IMR-90 (cell line): Measurements from ENCODE around the gene SOCS2. TPM values are rescaled to one million over a fixed set of nuclear protein-coding genes. Genes with fewer than 3 reads are reported as not detected.

ENCODE experiments used
- ATAC-seq: fragments of 200-7000 bp; cut with Tn5 transposase; 2 replicates; pipeline ENCODE4 v1.9.1; 2020; ENCODE audit warnings: low read depth, mild to moderate bottlenecking, moderate library complexity
- BruUV-seq: library from RNA; stranded (reverse); fragments of 400-500 nt; replicated peaks from 2 replicates; lab custom pipeline; 2021; lab: Mats Ljungman, UMichigan
- CTCF ChIA-PET: fragments of 300-600 bp; formaldehyde crosslinking; extraction: SDS; loops from one replicate; lab custom pipeline; 2021; ENCODE audit warnings: antibody characterized with exemption; lab: Yijun Ruan, JAX
- POLR2A ChIA-PET: fragments of 300-600 bp; sonication (Branson Sonifier 250); formaldehyde crosslinking; loops from one replicate; lab custom pipeline; 2022; ENCODE audit warnings: antibody characterized with exemption; ENCODE audit not compliant: unreplicated experiment; lab: Charles Lee
- DNase-seq: peaks from one replicate; pipeline ENCODE4 v3.0.0; 2013
- H2AFZ ChIP-seq: replicated peaks from 2 replicates; pipeline ENCODE3; 2013; ENCODE audit warnings: low read length, mild to moderate bottlenecking; ENCODE audit not compliant: poor library complexity
- H2AK5ac ChIP-seq: 2 replicates; pipeline ENCODE4 v1.6.1; 2013; ENCODE audit warnings: low read depth, low read length, inconsistent platforms
- H2AK9ac ChIP-seq: replicated peaks from 2 replicates; pipeline ENCODE3; 2013; ENCODE audit warnings: mild to moderate bottlenecking, low read depth, low read length, moderate library complexity; ENCODE audit not compliant: poor library complexity
- H2BK120ac ChIP-seq: 2 replicates; pipeline ENCODE4 v1.6.1; 2013; ENCODE audit warnings: low read depth, low read length, inconsistent platforms
- H2BK15ac ChIP-seq: 3 replicates; pipeline ENCODE4 v1.6.1; 2013; ENCODE audit warnings: low read depth, low read length, inconsistent platforms
- H2BK20ac ChIP-seq: 2 replicates; pipeline ENCODE4 v1.6.1; 2013; ENCODE audit warnings: low read depth, mild to moderate bottlenecking, inconsistent platforms, low read length, moderate library complexity
- H2BK5ac ChIP-seq: 2 replicates; pipeline ENCODE4 v1.6.1; 2013; ENCODE audit warnings: mild to moderate bottlenecking, low read depth, low read length, inconsistent platforms; ENCODE audit not compliant: poor library complexity, severe bottlenecking
- H3K14ac ChIP-seq: replicated peaks from 2 replicates; pipeline ENCODE4 v1.6.1; 2013; ENCODE audit warnings: low read depth, low read length, inconsistent platforms
- H3K18ac ChIP-seq: 2 replicates; pipeline ENCODE4 v1.6.1; 2013; ENCODE audit warnings: low read depth, low read length, control low read depth
- H3K23ac ChIP-seq: 2 replicates; pipeline ENCODE4 v1.6.1; 2013; ENCODE audit warnings: low read depth, low read length, inconsistent platforms
- H3K27ac ChIP-seq: 2 replicates; pipeline ENCODE4 v1.5.1; 2013; ENCODE audit warnings: mild to moderate bottlenecking, control low read depth, low read length; ENCODE audit not compliant: insufficient read depth
- H3K27me3 ChIP-seq: 2 replicates; pipeline ENCODE4 v1.6.1; 2013; ENCODE audit warnings: low read length; ENCODE audit not compliant: control insufficient read depth, insufficient read depth
- H3K36me3 ChIP-seq: 2 replicates; pipeline ENCODE4 v1.6.1; 2013; ENCODE audit warnings: low read length, mixed read lengths; ENCODE audit not compliant: control insufficient read depth, insufficient read depth
- H3K4ac ChIP-seq: 2 replicates; pipeline ENCODE4 v1.6.1; 2013; ENCODE audit warnings: low read depth, low read length, inconsistent platforms
- H3K4me1 ChIP-seq: 2 replicates; pipeline ENCODE4 v1.6.1; 2013; ENCODE audit warnings: low read length, mixed read lengths; ENCODE audit not compliant: control insufficient read depth, insufficient read depth
- H3K4me2 ChIP-seq: 2 replicates; pipeline ENCODE4 v1.6.1; 2013; ENCODE audit warnings: low read depth, mild to moderate bottlenecking, control low read depth, low read length, moderate library complexity
- H3K4me3 ChIP-seq: 2 replicates; pipeline ENCODE4 v1.5.1; 2013; ENCODE audit warnings: low read depth, mild to moderate bottlenecking, control low read depth, low read length, moderate library complexity; ENCODE audit not compliant: insufficient read depth
- H3K56ac ChIP-seq: 2 replicates; pipeline ENCODE4 v1.6.1; 2013; ENCODE audit warnings: low read length, inconsistent platforms; ENCODE audit not compliant: insufficient read depth; ENCODE audit errors: extremely low read depth
- H3K79me1 ChIP-seq, 2 experiments: 2 replicates each; pipeline ENCODE4 v1.6.1; 2013; ENCODE audit warnings: low read length in 2 of 2, inconsistent platforms in 1 of 2, low read depth in 1 of 2
- H3K9ac ChIP-seq: 2 replicates; pipeline ENCODE4 v1.6.1; 2013; ENCODE audit warnings: low read depth, low read length, control low read depth
- H3K9me1 ChIP-seq: 2 replicates; pipeline ENCODE4 v1.6.1; 2013; ENCODE audit warnings: low read length, inconsistent platforms; ENCODE audit not compliant: insufficient read depth
- H3K9me3 ChIP-seq: 2 replicates; pipeline ENCODE4 v1.6.1; 2013; ENCODE audit warnings: low read length; ENCODE audit not compliant: control insufficient read depth, insufficient read depth
- H4K20me1 ChIP-seq: 2 replicates; pipeline ENCODE4 v1.6.1; 2013; ENCODE audit warnings: low read length, inconsistent platforms; ENCODE audit not compliant: insufficient read depth
- H4K5ac ChIP-seq: 2 replicates; pipeline ENCODE4 v1.6.1; 2013; ENCODE audit warnings: mild to moderate bottlenecking, low read depth, low read length, control low read depth
- H4K8ac ChIP-seq, 2 experiments: 2 replicates each; pipeline ENCODE4 v1.6.1; 2013; ENCODE audit warnings: low read depth in 2 of 2, low read length in 2 of 2, control low read depth in 1 of 2, inconsistent platforms in 1 of 2
- H4K91ac ChIP-seq: 2 replicates; pipeline ENCODE4 v1.6.1; 2013; ENCODE audit warnings: low read depth, low read length, inconsistent platforms; ENCODE audit not compliant: insufficient read depth
- BHLHE40 ChIP-seq: fragments of 150-350 bp; IDR thresholded peaks from 2 replicates; pipeline ENCODE4 v1.6.1; 2016; ENCODE audit warnings: mild to moderate bottlenecking, low read depth, low read length
- CEBPB ChIP-seq: IDR thresholded peaks from 2 replicates; pipeline ENCODE4 v1.6.1; 2012; ENCODE audit warnings: low read depth, low read length, improper control_type of control experiment
- CHD1 ChIP-seq: IDR thresholded peaks from 2 replicates; pipeline ENCODE4 v1.6.1; 2012; ENCODE audit warnings: low read depth, low read length, improper control_type of control experiment
- ELK1 ChIP-seq: fragments of 150-350 bp; IDR thresholded peaks from 2 replicates; pipeline ENCODE4 v1.6.1; 2016; ENCODE audit warnings: low read depth, mild to moderate bottlenecking, low read length, moderate library complexity, borderline replicate concordance
- FOS ChIP-seq: fragments of 150-350 bp; IDR thresholded peaks from 2 replicates; pipeline ENCODE4 v1.6.1; 2016; ENCODE audit warnings: low read depth, low read length
- MAFK ChIP-seq: IDR thresholded peaks from 2 replicates; pipeline ENCODE4 v1.6.1; 2012; ENCODE audit warnings: low read depth, low read length, improper control_type of control experiment
- MAZ ChIP-seq: IDR thresholded peaks from 2 replicates; pipeline ENCODE4 v1.6.1; 2012; ENCODE audit warnings: low read depth, mild to moderate bottlenecking, low read length, improper control_type of control experiment, moderate library complexity, borderline replicate concordance
- MXI1 ChIP-seq: IDR thresholded peaks from 2 replicates; pipeline ENCODE4 v1.6.1; 2012; ENCODE audit warnings: low read depth, mild to moderate bottlenecking, low read length, moderate library complexity, borderline replicate concordance
- NFE2L2 ChIP-seq: fragments of 150-350 bp; IDR thresholded peaks from 2 replicates; pipeline ENCODE4 v1.6.1; 2016; ENCODE audit warnings: low read depth, mild to moderate bottlenecking, low read length
- RAD21 ChIP-seq: IDR thresholded peaks from 2 replicates; pipeline ENCODE4 v1.6.1; 2012; ENCODE audit warnings: low read length, improper control_type of control experiment
- RCOR1 ChIP-seq: IDR thresholded peaks from 2 replicates; pipeline ENCODE4 v1.6.1; 2012; ENCODE audit warnings: mild to moderate bottlenecking, low read length, improper control_type of control experiment; ENCODE audit not compliant: insufficient replicate concordance
- RFX5 ChIP-seq: IDR thresholded peaks from 2 replicates; pipeline ENCODE4 v1.8.0; 2012; ENCODE audit warnings: low read depth, mild to moderate bottlenecking, low read length, moderate library complexity
- SMC3 ChIP-seq: fragments of 150-350 bp; IDR thresholded peaks from 2 replicates; pipeline ENCODE4 v1.6.1; 2016; ENCODE audit warnings: low read depth, mild to moderate bottlenecking, antibody characterized with exemption, low read length, moderate library complexity
- USF2 ChIP-seq: fragments of 150-350 bp; IDR thresholded peaks from 2 replicates; pipeline ENCODE4 v1.6.1; 2017; ENCODE audit warnings: mild to moderate bottlenecking, antibody characterized with exemption, low read length, low read depth
- WGBS, 2 experiments: methylation state at CpG; one replicate each; pipeline versions ENCODE4 v1.1.5 to v1.1.7; 2013; ENCODE audit warnings: missing lambda C conversion rate in 2 of 2; ENCODE audit not compliant: insufficient read length in 1 of 2; ENCODE audit errors: extremely low coverage in 2 of 2; 5-methylcytosine and 5-hydroxymethylcytosine counted together
- dilution Hi-C: fragments of 300-500 bp; cut with HindIII; formaldehyde crosslinking; loops from one replicate; pipeline ENCODE4 v1.14.3; 2018; ENCODE audit warnings: low sequenced_read_pairs; ENCODE audit not compliant: unreplicated experiment
- in situ Hi-C: fragments of 300-500 bp; cut with MboI; formaldehyde crosslinking; loops from 3 replicates; pipeline ENCODE4 v1.14.3; 2019; ENCODE audit warnings: low sequenced_read_pairs, inconsistent platforms, mixed read lengths
- intact Hi-C: fragments of 100-400 bp; cut with micrococcal nuclease; formaldehyde crosslinking; loops from 2 replicates; pipeline ENCODE4 v1.10.0; 2022
- polyA plus RNA-seq, 3 experiments: library from polyadenylated mRNA; depleted of rRNA; stranded (reverse); fragments of >200 nt; gene quantifications; 2 replicates each; pipeline ENCODE4 v1.2.3, GENCODE V29; 2012; ENCODE audit warnings: low replicate concordance in 1 of 3
- total RNA-seq: library from RNA; depleted of rRNA; stranded (reverse); fragments of >200 nt; gene quantifications from 2 replicates; pipeline ENCODE4 v1.2.3, GENCODE V29; 2012

Gene SOCS2
- total and polyA plus RNA-seq, 2 of the 4 experiments (the other 2 are of a cell fraction) = 12.0 to 12.4 TPM

GRCh38 chr12:93565760-93566159, 6.7 kb upstream of the SOCS2 start (continued):
- TF ChIP-seq ELK1 (no peak), RCOR1 (no peak), BHLHE40 (no peak), CHD1 (no peak), FOS (no peak)

GRCh38 chr12:93567174-93567573, 5.3 kb upstream of the SOCS2 start:
- H3K56ac ChIP-seq = no peak overlapping the region
- ATAC-seq (no peak), DNase-seq (no peak)
- H4K20me1 ChIP-seq = no peaks in the 10 kb centered on the region
- no peak overlapping the region for H4K5ac ChIP-seq
- H3K79me1 ChIP-seq = peaks cover 24 to 59% of the 10 kb centered on the region in 2 experiments; a peak in 3 of 4 replicates
- H2BK5ac ChIP-seq = no peak overlapping the region
- H3K4ac ChIP-seq = no peak overlapping the region
- H3K4me2 ChIP-seq = no peak overlapping the region
- H2BK15ac ChIP-seq = no peak overlapping the region
- no peak overlapping the region for H2BK120ac ChIP-seq
- POLR2A ChIA-PET = no interaction called here
- no peaks in the 10 kb centered on the region; the same call in 1 of the 2 replicates for H3K4me1 ChIP-seq
- CTCF ChIA-PET = interaction anchor here (0.7 to 1.5 kb wide), 2 partner anchors 64 to 534 kb away, joined by 3 to 8 read pairs; no protein-coding TSS in a partner anchor
- H3K27me3 ChIP-seq = no peaks in the 10 kb centered on the region
- no peak overlapping the region for H3K23ac ChIP-seq
- no peak overlapping the region for H2BK20ac ChIP-seq
- H3K9me3 ChIP-seq = no peaks in the 10 kb centered on the region
- H4K91ac ChIP-seq = no peak overlapping the region
- no peak overlapping the region for H3K4me3 ChIP-seq
- no peak overlapping the region for H3K14ac ChIP-seq
- no peak overlapping the region for H3K9ac ChIP-seq
- H2AK5ac ChIP-seq = no peak overlapping the region
- no peak overlapping the region for H3K18ac ChIP-seq
- H2AK9ac ChIP-seq = no peak overlapping the region
- WGBS, 2 experiments = 67% methylated on average over 2 of the region's 3 CpGs; no CpG with 5 or more reads in 1 of the 2 experiments
- peaks cover 7% of the 10 kb centered on the region for H3K36me3 ChIP-seq
- 0 out of 2 replicates have a peak, but pooled peaks cover 7% of the 10 kb centered on the region for H3K9me1 ChIP-seq
- H2AFZ ChIP-seq = no peak overlapping the region
- no peak overlapping the region for H3K27ac ChIP-seq
- dilution Hi-C loops (no loop called here), intact Hi-C loops (no loop called here), in situ Hi-C loops (loop anchor here (5.0 kb wide), 2 partner anchors 175 to 535 kb away; no protein-coding TSS in a partner anchor)
- no peak overlapping the region for H4K8ac ChIP-seq
- no TSS peak for BruUV-seq
- no peak for TF ChIP-seq CHD1
- TF ChIP-seq SMC3 = no peak
- TF ChIP-seq BHLHE40 = no peak
- TF ChIP-seq USF2 = no peak
- no peak for TF ChIP-seq RFX5
- no peak for TF ChIP-seq FOS
- no peak for TF ChIP-seq RCOR1
- no peak for TF ChIP-seq MXI1
- TF ChIP-seq MAFK = no peak
- no peak for TF ChIP-seq ELK1
- no peak for TF ChIP-seq CEBPB
- no peak for TF ChIP-seq MAZ
- no peak for TF ChIP-seq RAD21
- no peak for TF ChIP-seq NFE2L2
